K562 (cell line): ENCODE results near the gene SERPING1. TPM values are rescaled to one million over a fixed set of nuclear protein-coding genes. Genes with fewer than 3 reads are reported as not detected.
A peak's percentile ranks its signal among the peaks of the same experiment; 100 is the strongest.

Source experiments
- BCL6 ChIP-seq: fragments of 250-450 bp; sonication (Bioruptor Pico); IDR thresholded peaks from 2 replicates; pipeline ENCODE4 v1.4.0; 2020
- DLX4 ChIP-seq: fragments of 250-450 bp; sonication (Bioruptor Pico); IDR thresholded peaks from 2 replicates; pipeline ENCODE4 v1.6.1; 2021; ENCODE audit warnings: mild to moderate bottlenecking
- E2F1 ChIP-seq: sonication (generic); formaldehyde crosslinking; IDR thresholded peaks from 2 replicates; pipeline ENCODE4 v1.8.1; 2023; ENCODE audit warnings: mild to moderate bottlenecking, missing genetic modification reagents, moderate library complexity
- E2F8 ChIP-seq: fragments of 450-650 bp; IDR thresholded peaks from 2 replicates; pipeline ENCODE4 v1.7.1; 2018; ENCODE audit warnings: mild to moderate bottlenecking, low read depth; ENCODE audit not compliant: partially characterized antibody
- E4F1 ChIP-seq: fragments of 250-450 bp; sonication (Bioruptor Pico); IDR thresholded peaks from 2 replicates; pipeline ENCODE4 v1.5.0; 2021; ENCODE audit warnings: mild to moderate bottlenecking, borderline replicate concordance
- FOS ChIP-seq: IDR thresholded peaks from 3 replicates; pipeline ENCODE4 v1.6.1; 2011; ENCODE audit not compliant: insufficient read length; ENCODE audit errors: extremely low read depth
- FOXJ2 ChIP-seq: fragments of 200-800 bp; sonication (Bioruptor generic); IDR thresholded peaks from 2 replicates; pipeline ENCODE4 v1.6.1; 2016; ENCODE audit warnings: missing genetic modification characterization, missing compliant biosample characterization
- GATAD2A ChIP-seq: fragments of 450-650 bp; IDR thresholded peaks from 2 replicates; pipeline ENCODE4 v1.6.1; 2017
- HDGF ChIP-seq: fragments of 450-650 bp; IDR thresholded peaks from 2 replicates; pipeline ENCODE4 v1.6.1; 2016
- LARP7 ChIP-seq: fragments of 450-650 bp; IDR thresholded peaks from 2 replicates; pipeline ENCODE4 v1.6.1; 2016
- MAFF ChIP-seq: IDR thresholded peaks from 2 replicates; pipeline ENCODE4 v1.6.1; 2012; ENCODE audit warnings: low read length, improper control_type of control experiment
- NFIC ChIP-seq: fragments of 450-650 bp; IDR thresholded peaks from 2 replicates; pipeline ENCODE4 v1.6.1; 2017; ENCODE audit warnings: mild to moderate bottlenecking, inconsistent platforms
- OTX1 ChIP-seq: fragments of 450-650 bp; formaldehyde crosslinking; IDR thresholded peaks from 2 replicates; pipeline ENCODE4 v1.4.0; 2022; ENCODE audit warnings: mild to moderate bottlenecking
- PHB2 ChIP-seq: fragments of 450-650 bp; IDR thresholded peaks from 2 replicates; pipeline ENCODE4 v1.6.1; 2017; ENCODE audit warnings: low read depth
- SMARCA5 ChIP-seq: fragments of 450-650 bp; IDR thresholded peaks from 2 replicates; pipeline ENCODE4 v1.6.1; 2016
- TAF15 ChIP-seq: fragments of 200-400 bp; formaldehyde crosslinking; IDR thresholded peaks from 2 replicates; pipeline ENCODE4 v1.6.1; 2017; ENCODE audit warnings: mild to moderate bottlenecking, low read depth, low read length, moderate library complexity
- TBP ChIP-seq: optimal IDR thresholded peaks from 2 replicates; pipeline ENCODE3; 2011; ENCODE audit warnings: low read depth, low read length, improper control_type of control experiment
- VEZF1 ChIP-seq: fragments of 200-800 bp; sonication (Bioruptor generic); IDR thresholded peaks from 2 replicates; pipeline ENCODE4 v1.6.1; 2017; ENCODE audit warnings: missing genetic modification characterization, missing compliant biosample characterization
- polyA plus RNA-seq, 8 experiments: library from polyadenylated mRNA; depleted of rRNA in 4 of 8; stranded (reverse) in 5 of 8; unstranded in 3 of 8; fragments of >200 nt; fragmentation: Nextera tagmentation in 2 of 8; fragmentation: Illumina TruSeq in 1 of 8; extraction: Ambion mirVana in 2 of 8; extraction: Trizol in 1 of 8; gene quantifications; 2 replicates each; pipeline versions ENCODE4 v1.2.1 to v1.2.3, GENCODE V29; 2011 to 2014; ENCODE audit warnings: inconsistent platforms in 1 of 8, missing spikeins in 1 of 8
- total RNA-seq, 7 experiments: library from RNA; depleted of rRNA in 6 of 7; stranded (reverse); fragments of >200 nt in 6 of 7; fragmentation: Illumina TruSeq in 2 of 7; extraction: Trizol in 2 of 7; gene quantifications; 2 replicates each; pipeline versions ENCODE4 v1.2.1 to v1.2.3, GENCODE V29; 2011 to 2021; ENCODE audit warnings: low replicate concordance in 1 of 7

SERPING1 gene
- total and polyA plus RNA-seq, 9 of the 15 experiments (the other 6 are each of a cell fraction or from before 2014, with no cell fraction given), result 0.10 to 1.00 (median 0.21) TPM; not detected in 2

GRCh38 chr11:57649826-57650738 is 52.6 kb downstream of the SERPING1 start, which contains the start of gene YPEL4 (continued):
- TF ChIP-seq E4F1 (CRISPR knock-in tag) (no peak), FOXJ2 (tag) (0 out of 2 replicates have a peak, but pooled peaks have one; percentile 37), TAF15 (no peak), DLX4 (CRISPR knock-in tag) (no peak), GATAD2A (no peak), MAFF (no peak), E2F1 (CRISPR knock-in tag) (no peak), FOS (no peak), VEZF1 (peak; percentile 99), PHB2 (peak; percentile 40; the same call in 1 of the 2 replicates), BCL6 (CRISPR knock-in tag) (no peak), NFIC (peak; percentile 43; the same call in 1 of the 2 replicates), E2F8 (no peak), LARP7 (0 out of 2 replicates have a peak, but pooled peaks have one; percentile 27), HDGF (peak; percentile 92), TBP (no peak), OTX1 (CRISPR knock-in tag) (0 out of 2 replicates have a peak, but pooled peaks have one; percentile 51), SMARCA5 (0 out of 2 replicates have a peak, but pooled peaks have one; percentile 20)
